HG02623 (cell line): ENCODE results near the gene BZW2.
A peak's percentile ranks its signal among the peaks of the same experiment; 100 is the strongest.

Experiments
- ATAC-seq: cut with Tn5 transposase; IDR thresholded peaks from one replicate; pipeline ENCODE4 v1.9.1; 2021; ENCODE audit warnings: moderate library complexity; ENCODE audit not compliant: unreplicated experiment

The BZW2 gene

GRCh38 chr7:16645593-16646471, at the start of gene BZW2, which contains the start of gene ANKMY2:
Gene BZW2, plus strand, starts transcription at chr7:16646181. Its CDS starts 19,263 bp downstream, at chr7:16665444.
Gene ANKMY2, minus strand, starts transcription at chr7:16645754. Its CDS starts 181 bp downstream, at chr7:16645573.
- peak; percentile 98 for ATAC-seq

- ATAC-seq, result no peak
Observed at GRCh38 chr7:16598015-16598414, 48.0 kb upstream of the BZW2 start.

GRCh38 chr7:16599860-16600259, 46.1 kb upstream of the BZW2 start:
- no peak for ATAC-seq

- ATAC-seq, result no peak
Observed at GRCh38 chr7:16603633-16604032, 42.3 kb upstream of the BZW2 start.

- no peak for ATAC-seq
Observed at GRCh38 chr7:16604054-16604453, 41.9 kb upstream of the BZW2 start.

GRCh38 chr7:16606704-16607103, 39.3 kb upstream of the BZW2 start:
- no peak for ATAC-seq

- ATAC-seq, result peak; percentile 81
Observed at GRCh38 chr7:16609842-16610450, 36.0 kb upstream of the BZW2 start.

- no peak for ATAC-seq
Observed at GRCh38 chr7:16611711-16612110, 34.3 kb upstream of the BZW2 start.

- no peak for ATAC-seq
Observed at GRCh38 chr7:16615228-16615627, 30.8 kb upstream of the BZW2 start.

GRCh38 chr7:16616122-16616521, 29.9 kb upstream of the BZW2 start:
- ATAC-seq, result no peak

- ATAC-seq, result no peak
Observed at GRCh38 chr7:16616542-16616941, 29.4 kb upstream of the BZW2 start.

- ATAC-seq, result peak; percentile 85
Observed at GRCh38 chr7:16619979-16620408, 26.0 kb upstream of the BZW2 start.

GRCh38 chr7:16626388-16626787, 19.6 kb upstream of the BZW2 start:
- no peak for ATAC-seq

- no peak for ATAC-seq
Observed at GRCh38 chr7:16627236-16627635, 18.7 kb upstream of the BZW2 start.

- ATAC-seq, result no peak
Observed at GRCh38 chr7:16630654-16631053, 15.3 kb upstream of the BZW2 start.

GRCh38 chr7:16634271-16634738, 11.7 kb upstream of the BZW2 start:
- no peak for ATAC-seq

- ATAC-seq, result no peak
Observed at GRCh38 chr7:16636555-16637101, 9.4 kb upstream of the BZW2 start.

- ATAC-seq, result no peak
Observed at GRCh38 chr7:16637379-16637778, 8.6 kb upstream of the BZW2 start.

GRCh38 chr7:16638282-16639280, 7.4 kb upstream of the BZW2 start:
- no peak for ATAC-seq

GRCh38 chr7:16644157-16644556, 1.8 kb upstream of the BZW2 start:
- no peak for ATAC-seq
